Gastroesophageal sphincter (tissue), 3 donors: ENCODE measurements around the gene CD28.

Experiments
- POLR2A ChIP-seq, 2 donors: fragments of 450-650 bp; IDR thresholded peaks; one replicate each; pipeline ENCODE4 v1.6.1; 2017; ENCODE audit warnings: antibody characterized with exemption in 2 of 2, mild to moderate bottlenecking in 2 of 2, moderate library complexity in 1 of 2
- TF ChIP-seq, protein P1 (sequence below), 4 experiments: fragments of 200-600 bp in 2 of 4; fragments of 450-650 bp in 2 of 4; sonication (generic) in 1 of 4; IDR thresholded peaks; one replicate each; pipeline ENCODE4 v1.5.1; 2017 to 2019; ENCODE audit warnings: antibody characterized with exemption in 4 of 4, mild to moderate bottlenecking in 2 of 4, moderate library complexity in 2 of 4

DNA sequence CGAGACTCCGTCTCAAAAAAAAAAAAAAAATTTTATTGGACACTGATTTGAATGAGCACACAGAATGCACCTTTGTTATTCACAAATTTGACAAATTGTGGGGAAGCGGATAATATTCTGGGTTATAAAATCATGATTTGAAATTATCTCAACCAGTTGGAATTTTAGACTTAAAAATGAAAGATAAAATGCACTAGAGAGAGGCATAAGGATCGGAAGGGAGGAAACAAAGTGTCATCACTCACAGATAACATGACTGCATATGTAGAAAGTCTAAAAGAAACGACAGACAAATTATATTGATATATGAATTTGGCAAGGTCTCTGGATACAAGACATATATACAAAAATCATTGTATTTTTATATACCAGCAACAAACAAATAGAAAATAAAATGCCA is 70.6 kb downstream of the CD28 start:
- TF ChIP-seq, protein P1, sequence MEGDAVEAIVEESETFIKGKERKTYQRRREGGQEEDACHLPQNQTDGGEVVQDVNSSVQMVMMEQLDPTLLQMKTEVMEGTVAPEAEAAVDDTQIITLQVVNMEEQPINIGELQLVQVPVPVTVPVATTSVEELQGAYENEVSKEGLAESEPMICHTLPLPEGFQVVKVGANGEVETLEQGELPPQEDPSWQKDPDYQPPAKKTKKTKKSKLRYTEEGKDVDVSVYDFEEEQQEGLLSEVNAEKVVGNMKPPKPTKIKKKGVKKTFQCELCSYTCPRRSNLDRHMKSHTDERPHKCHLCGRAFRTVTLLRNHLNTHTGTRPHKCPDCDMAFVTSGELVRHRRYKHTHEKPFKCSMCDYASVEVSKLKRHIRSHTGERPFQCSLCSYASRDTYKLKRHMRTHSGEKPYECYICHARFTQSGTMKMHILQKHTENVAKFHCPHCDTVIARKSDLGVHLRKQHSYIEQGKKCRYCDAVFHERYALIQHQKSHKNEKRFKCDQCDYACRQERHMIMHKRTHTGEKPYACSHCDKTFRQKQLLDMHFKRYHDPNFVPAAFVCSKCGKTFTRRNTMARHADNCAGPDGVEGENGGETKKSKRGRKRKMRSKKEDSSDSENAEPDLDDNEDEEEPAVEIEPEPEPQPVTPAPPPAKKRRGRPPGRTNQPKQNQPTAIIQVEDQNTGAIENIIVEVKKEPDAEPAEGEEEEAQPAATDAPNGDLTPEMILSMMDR (IDR thresholded peaks at IDR 0.05) = no peak
- TF ChIP-seq POLR2A (IDR thresholded peaks at IDR 0.05) = no peak
